ENCODE measurements around the gene TCF21. TPM values are rescaled to one million over a fixed set of nuclear protein-coding genes. Genes with fewer than 3 reads are reported as not detected.

TCF21 gene
- total and polyA plus RNA-seq, 10 of the 15 experiments (the other 5 are each of a cell fraction or from before 2014, with no cell fraction given), result 0.08 TPM; not detected in 9

DNA sequence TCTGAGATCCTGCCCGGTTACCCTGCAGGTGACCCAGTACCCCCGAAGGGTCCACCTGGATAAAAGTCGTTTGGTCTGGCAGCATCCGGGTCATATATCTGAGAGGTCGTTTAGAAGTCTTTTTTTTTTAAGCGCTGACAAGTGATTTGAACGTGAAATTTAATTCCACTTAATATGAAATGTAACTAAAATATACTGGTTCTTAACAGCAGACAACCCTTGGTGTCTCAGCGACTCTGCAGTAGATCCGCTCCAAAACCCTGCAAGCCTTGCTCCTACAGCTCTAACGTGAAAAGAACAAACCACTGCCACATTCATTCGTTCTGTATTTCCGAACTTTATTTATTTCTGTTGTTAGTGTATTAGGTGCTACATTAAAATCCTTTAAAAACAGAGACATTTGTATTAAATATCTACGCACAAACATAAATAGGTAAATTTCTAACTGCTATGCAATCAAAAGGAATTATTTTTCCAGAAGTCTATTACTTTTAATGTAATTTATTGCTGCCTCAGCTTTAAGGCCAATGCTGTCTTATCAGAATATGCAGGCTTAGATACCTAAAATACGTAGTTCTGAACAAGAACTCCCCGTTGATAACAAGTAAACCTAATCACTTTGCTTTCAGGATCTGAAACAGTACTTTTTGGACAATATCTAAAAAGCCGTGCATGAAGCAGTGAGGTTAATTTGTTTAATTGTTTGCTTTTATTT lies 33.5 kb upstream of the TCF21 start:
- no peak overlapping the region for H3K27ac ChIP-seq (ENCODE audit: control insufficient read depth, insufficient read depth)
- no peak for TF ChIP-seq NFXL1 (IDR thresholded peaks at IDR 0.05; ENCODE audit: borderline replicate concordance)
- TF ChIP-seq CEBPB (IDR thresholded peaks at IDR 0.05; ENCODE audit: borderline replicate concordance in 1 of 2, low read depth in 2 of 2, low read length in 2 of 2), result no peak
- TF ChIP-seq, protein P1, sequence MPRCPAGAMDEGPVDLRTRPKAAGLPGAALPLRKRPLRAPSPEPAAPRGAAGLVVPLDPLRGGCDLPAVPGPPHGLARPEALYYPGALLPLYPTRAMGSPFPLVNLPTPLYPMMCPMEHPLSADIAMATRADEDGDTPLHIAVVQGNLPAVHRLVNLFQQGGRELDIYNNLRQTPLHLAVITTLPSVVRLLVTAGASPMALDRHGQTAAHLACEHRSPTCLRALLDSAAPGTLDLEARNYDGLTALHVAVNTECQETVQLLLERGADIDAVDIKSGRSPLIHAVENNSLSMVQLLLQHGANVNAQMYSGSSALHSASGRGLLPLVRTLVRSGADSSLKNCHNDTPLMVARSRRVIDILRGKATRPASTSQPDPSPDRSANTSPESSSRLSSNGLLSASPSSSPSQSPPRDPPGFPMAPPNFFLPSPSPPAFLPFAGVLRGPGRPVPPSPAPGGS (IDR thresholded peaks at IDR 0.05; ENCODE audit: borderline replicate concordance, insufficient read depth, low read depth, low read length, poor library complexity, severe bottlenecking), result no peak
- no peak for TF ChIP-seq SREBF2 (IDR thresholded peaks at IDR 0.05; ENCODE audit: low read length)
- TF ChIP-seq, protein P2, sequence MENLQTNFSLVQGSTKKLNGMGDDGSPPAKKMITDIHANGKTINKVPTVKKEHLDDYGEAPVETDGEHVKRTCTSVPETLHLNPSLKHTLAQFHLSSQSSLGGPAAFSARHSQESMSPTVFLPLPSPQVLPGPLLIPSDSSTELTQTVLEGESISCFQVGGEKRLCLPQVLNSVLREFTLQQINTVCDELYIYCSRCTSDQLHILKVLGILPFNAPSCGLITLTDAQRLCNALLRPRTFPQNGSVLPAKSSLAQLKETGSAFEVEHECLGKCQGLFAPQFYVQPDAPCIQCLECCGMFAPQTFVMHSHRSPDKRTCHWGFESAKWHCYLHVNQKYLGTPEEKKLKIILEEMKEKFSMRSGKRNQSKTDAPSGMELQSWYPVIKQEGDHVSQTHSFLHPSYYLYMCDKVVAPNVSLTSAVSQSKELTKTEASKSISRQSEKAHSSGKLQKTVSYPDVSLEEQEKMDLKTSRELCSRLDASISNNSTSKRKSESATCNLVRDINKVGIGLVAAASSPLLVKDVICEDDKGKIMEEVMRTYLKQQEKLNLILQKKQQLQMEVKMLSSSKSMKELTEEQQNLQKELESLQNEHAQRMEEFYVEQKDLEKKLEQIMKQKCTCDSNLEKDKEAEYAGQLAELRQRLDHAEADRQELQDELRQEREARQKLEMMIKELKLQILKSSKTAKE (IDR thresholded peaks at IDR 0.05; ENCODE audit: low read depth, poor library complexity, severe bottlenecking), result no peak
- no peak for TF ChIP-seq SREBF1 (IDR thresholded peaks at IDR 0.05; ENCODE audit: low read length)
- TF ChIP-seq RUNX3 (IDR thresholded peaks at IDR 0.05; ENCODE audit: low read length), result no peak
- no peak for TF ChIP-seq MYB (IDR thresholded peaks at IDR 0.05; ENCODE audit: borderline replicate concordance, low read depth, low read length)
- TF ChIP-seq, protein P3, sequence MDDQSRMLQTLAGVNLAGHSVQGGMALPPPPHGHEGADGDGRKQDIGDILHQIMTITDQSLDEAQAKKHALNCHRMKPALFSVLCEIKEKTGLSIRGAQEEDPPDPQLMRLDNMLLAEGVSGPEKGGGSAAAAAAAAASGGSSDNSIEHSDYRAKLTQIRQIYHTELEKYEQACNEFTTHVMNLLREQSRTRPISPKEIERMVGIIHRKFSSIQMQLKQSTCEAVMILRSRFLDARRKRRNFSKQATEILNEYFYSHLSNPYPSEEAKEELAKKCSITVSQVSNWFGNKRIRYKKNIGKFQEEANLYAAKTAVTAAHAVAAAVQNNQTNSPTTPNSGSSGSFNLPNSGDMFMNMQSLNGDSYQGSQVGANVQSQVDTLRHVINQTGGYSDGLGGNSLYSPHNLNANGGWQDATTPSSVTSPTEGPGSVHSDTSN (IDR thresholded peaks at IDR 0.05; ENCODE audit: insufficient replicate concordance, low read depth, low read length), result no peak
- TF ChIP-seq ZBED1 (IDR thresholded peaks at IDR 0.05; ENCODE audit: borderline replicate concordance), result no peak
- TF ChIP-seq TBL1XR1 (IDR thresholded peaks at IDR 0.05; ENCODE audit: low read depth, low read length), result no peak
- no peak for TF ChIP-seq ZZZ3 (IDR thresholded peaks at IDR 0.05; ENCODE audit: control insufficient read depth, insufficient read length, low read depth)
- TF ChIP-seq PAX5 (IDR thresholded peaks at IDR 0.05; ENCODE audit: borderline replicate concordance, low read depth, low read length), result no peak
- no peak for TF ChIP-seq STAT1 (conservative IDR thresholded peaks at IDR 0.05)
- TF ChIP-seq YBX1 (IDR thresholded peaks at IDR 0.05), result no peak
- ATAC-seq (no peak), FAIRE-seq (no peak), DNase-seq (ENCODE audit: low read depth, low spot score) (no peak)
- RAD21 ChIA-PET (ENCODE audit: unreplicated experiment), result no interaction called here
- peaks cover 6 to 11% of the 10 kb centered on the region in 2 experiments for H3K27me3 ChIP-seq (replicated peaks in 1 of 2; ENCODE audit: control insufficient read depth in 2 of 2, insufficient read depth in 2 of 2, low read length in 1 of 2)
- H2AFZ ChIP-seq (ENCODE audit: control insufficient read depth, low read depth, low read length), result no peak overlapping the region
- no peaks in the 10 kb centered on the region for H3K36me3 ChIP-seq (ENCODE audit: control insufficient read depth in 2 of 2, insufficient read depth in 2 of 2, low read length in 1 of 2)
- intact Hi-C loops (cut with micrococcal nuclease; ENCODE audit: unreplicated experiment) (no loop called here), in situ Hi-C loops (cut with MboI) (no loop called here)
- H4K20me1 ChIP-seq (ENCODE audit: control insufficient read depth, insufficient read depth), result no peaks in the 10 kb centered on the region
- CTCF ChIA-PET, result interaction anchor here (0.6 kb wide), 1 partner anchor 107 kb away, joined by 4 read pairs; no protein-coding TSS in a partner anchor
- no peaks in the 10 kb centered on the region for H3K4me1 ChIP-seq (ENCODE audit: control insufficient read depth, insufficient read depth, low read length)
- no peak overlapping the region for H3K9ac ChIP-seq (ENCODE audit: control insufficient read depth, insufficient read depth, low read length)
- POLR2A ChIA-PET, result no interaction called here
- BruUV-seq (replicated peaks), result no TSS peak
- no peak overlapping the region for H3K4me2 ChIP-seq (ENCODE audit: control insufficient read depth, insufficient read depth)
- H3K9me3 ChIP-seq (replicated peaks; ENCODE audit: control insufficient read depth, insufficient read depth, low read length), result no peaks in the 10 kb centered on the region
- SMC1A ChIA-PET (ENCODE audit: uncharacterized antibody, unreplicated experiment), result no interaction called here
- 27% methylated on average over 16 of the region's 16 CpGs for WGBS (ENCODE audit: insufficient coverage, insufficient replicate concordance, low lambda C conversion rate, missing lambda C conversion rate)
- H3K4me3 ChIP-seq, result no peak overlapping the region
- H3K79me2 ChIP-seq (ENCODE audit: control insufficient read depth, insufficient read depth, low read length), result no peaks in the 10 kb centered on the region

All from GM12878 (cell line).